Liver (tissue), 9 donors: Measurements from ENCODE around the gene RPL13A. TPM values are rescaled to one million over a fixed set of nuclear protein-coding genes. Genes with fewer than 3 reads are reported as not detected.

Experiments used
- DNase-seq: peaks from one replicate; pipeline ENCODE4 v3.0.0-alpha.2; 2017; ENCODE audit warnings: low spot score
- H3K27ac ChIP-seq, 2 donors: one replicate each; pipeline ENCODE4 v1.7.0; 2013; ENCODE audit warnings: inconsistent platforms in 2 of 2, low read length in 2 of 2, control low read depth in 1 of 2, low read depth in 1 of 2, mild to moderate bottlenecking in 1 of 2
- H3K27me3 ChIP-seq, 4 donors: one replicate each; pipeline versions ENCODE4 v1.6.1 to v1.7.0; 2013; ENCODE audit warnings: low read length in 3 of 4, inconsistent platforms in 1 of 4, mild to moderate bottlenecking in 1 of 4, moderate library complexity in 1 of 4; ENCODE audit not compliant: control insufficient read depth in 4 of 4, insufficient read depth in 4 of 4
- H3K36me3 ChIP-seq, 4 donors: one replicate each; pipeline versions ENCODE4 v1.6.1 to v1.7.0; 2013; ENCODE audit warnings: low read length in 3 of 4, mild to moderate bottlenecking in 3 of 4, low read depth in 1 of 4, moderate library complexity in 1 of 4; ENCODE audit not compliant: control insufficient read depth in 4 of 4, insufficient read depth in 3 of 4
- H3K4me1 ChIP-seq, 4 donors: one replicate each; pipeline versions ENCODE4 v1.6.1 to v1.7.0; 2013; ENCODE audit warnings: low read length in 3 of 4, mild to moderate bottlenecking in 3 of 4, moderate library complexity in 1 of 4; ENCODE audit not compliant: control insufficient read depth in 4 of 4, insufficient read depth in 4 of 4
- H3K4me3 ChIP-seq, 3 donors: one replicate each; pipeline versions ENCODE4 v1.6.1 to v1.7.0; 2013; ENCODE audit warnings: low read length in 3 of 3, control low read depth in 1 of 3, low read depth in 1 of 3, mild to moderate bottlenecking in 1 of 3
- H3K9ac ChIP-seq, 2 donors: one replicate each; pipeline ENCODE4 v1.7.0; 2013; ENCODE audit warnings: low read length in 2 of 2, mild to moderate bottlenecking in 2 of 2, moderate library complexity in 2 of 2, control low read depth in 1 of 2, low read depth in 1 of 2
- H3K9me3 ChIP-seq, 4 donors: one replicate each; pipeline versions ENCODE4 v1.6.1 to v1.7.0; 2013; ENCODE audit warnings: low read length in 3 of 4; ENCODE audit not compliant: control insufficient read depth in 4 of 4
- ATF3 ChIP-seq: IDR thresholded peaks from 2 replicates; pipeline ENCODE4 v1.6.1; 2016; ENCODE audit warnings: antibody characterized with exemption
- EGR1 ChIP-seq, 2 donors: IDR thresholded peaks; 2 replicates each; pipeline ENCODE4 v1.6.1; 2016 to 2018; ENCODE audit warnings: antibody characterized with exemption in 2 of 2, low read depth in 2 of 2
- FOXA1 ChIP-seq: IDR thresholded peaks from 2 replicates; pipeline ENCODE4 v1.6.1; 2016; ENCODE audit warnings: antibody characterized with exemption
- FOXA2 ChIP-seq: IDR thresholded peaks from 2 replicates; pipeline ENCODE4 v1.6.1; 2016; ENCODE audit warnings: antibody characterized with exemption
- GABPA ChIP-seq, 2 donors: IDR thresholded peaks in 1 of 2; conservative IDR thresholded peaks in 1 of 2; 2 replicates each; pipeline ENCODE4 v1.6.1; 2016; ENCODE audit warnings: antibody characterized with exemption in 2 of 2, mild to moderate bottlenecking in 1 of 2, moderate library complexity in 1 of 2
- HNF4A ChIP-seq, 2 donors: conservative IDR thresholded peaks; 2 replicates each; pipeline ENCODE4 v1.6.1; 2016; ENCODE audit warnings: antibody characterized with exemption in 2 of 2, mild to moderate bottlenecking in 2 of 2
- HNF4G ChIP-seq: IDR thresholded peaks from 2 replicates; pipeline ENCODE4 v1.6.1; 2016; ENCODE audit warnings: antibody characterized with exemption
- JUND ChIP-seq, 2 donors: IDR thresholded peaks; 2 replicates each; pipeline ENCODE4 v1.6.1; 2016; ENCODE audit warnings: antibody characterized with exemption in 2 of 2
- MAX ChIP-seq: IDR thresholded peaks from 2 replicates; pipeline ENCODE4 v1.6.1; 2016; ENCODE audit warnings: antibody characterized with exemption
- NR2F2 ChIP-seq: IDR thresholded peaks from 2 replicates; pipeline ENCODE4 v1.6.1; 2016; ENCODE audit warnings: antibody characterized with exemption
- RAD21 ChIP-seq, 2 donors: IDR thresholded peaks; 2 replicates each; pipeline ENCODE4 v1.6.1; 2016; ENCODE audit warnings: antibody characterized with exemption in 2 of 2, mild to moderate bottlenecking in 2 of 2
- RXRA ChIP-seq, 2 donors: IDR thresholded peaks; 2 replicates each; pipeline ENCODE4 v1.6.1; 2017 to 2018; ENCODE audit warnings: antibody characterized with exemption in 2 of 2, mild to moderate bottlenecking in 1 of 2
- SP1 ChIP-seq: IDR thresholded peaks from 2 replicates; pipeline ENCODE4 v1.6.1; 2018; ENCODE audit warnings: antibody characterized with exemption, mild to moderate bottlenecking
- TAF1 ChIP-seq: conservative IDR thresholded peaks from 2 replicates; pipeline ENCODE4 v1.6.1; 2016; ENCODE audit warnings: antibody characterized with exemption, mild to moderate bottlenecking
- YY1 ChIP-seq: IDR thresholded peaks from 2 replicates; pipeline ENCODE4 v1.6.1; 2016; ENCODE audit warnings: antibody characterized with exemption, mild to moderate bottlenecking
- ZBTB33 ChIP-seq: IDR thresholded peaks from 2 replicates; pipeline ENCODE4 v1.6.1; 2016; ENCODE audit warnings: antibody characterized with exemption
- WGBS: extraction: QIAGEN DNeasy Blood & Tissue Kit; methylation state at CpG from one replicate; pipeline ENCODE4 v1.1.7; 2013; 5-methylcytosine and 5-hydroxymethylcytosine counted together
- polyA plus RNA-seq, 2 donors: library from polyadenylated mRNA; stranded (reverse) in 1 of 2; unstranded in 1 of 2; fragments of 200-250 nt in 1 of 2; fragments of >200 nt in 1 of 2; fragmentation: Nextera tagmentation in 1 of 2; extraction: Ambion mirVana in 1 of 2; gene quantifications; one replicate each; pipeline versions ENCODE4 v1.2.1 to v1.2.3, GENCODE V29; 2013 to 2015
- total RNA-seq, 2 donors: library from RNA; depleted of rRNA; stranded (reverse); fragments of >200 nt; gene quantifications; one replicate each; pipeline ENCODE4 v1.2.3, GENCODE V29; 2014
- TF ChIP-seq, protein P1 (sequence below): fragments of 150-350 bp; IDR thresholded peaks from 2 replicates; pipeline ENCODE4 v1.5.1; 2017; ENCODE audit warnings: improper control_type of control experiment, low read depth, low read length; ENCODE audit not compliant: missing input control
- TF ChIP-seq, protein P2 (sequence below): IDR thresholded peaks from 2 replicates; pipeline ENCODE4 v1.6.1; 2016; ENCODE audit warnings: antibody characterized with exemption, mild to moderate bottlenecking
- donor health status: healthy.
- donor health status: healthy.
- donor health status: healthy.
- donor health status: healthy.
- donor health status: healthy.

Gene RPL13A
- total and polyA plus RNA-seq, 4 donors = 444 to 1,553 (median 746) TPM

DNA sequence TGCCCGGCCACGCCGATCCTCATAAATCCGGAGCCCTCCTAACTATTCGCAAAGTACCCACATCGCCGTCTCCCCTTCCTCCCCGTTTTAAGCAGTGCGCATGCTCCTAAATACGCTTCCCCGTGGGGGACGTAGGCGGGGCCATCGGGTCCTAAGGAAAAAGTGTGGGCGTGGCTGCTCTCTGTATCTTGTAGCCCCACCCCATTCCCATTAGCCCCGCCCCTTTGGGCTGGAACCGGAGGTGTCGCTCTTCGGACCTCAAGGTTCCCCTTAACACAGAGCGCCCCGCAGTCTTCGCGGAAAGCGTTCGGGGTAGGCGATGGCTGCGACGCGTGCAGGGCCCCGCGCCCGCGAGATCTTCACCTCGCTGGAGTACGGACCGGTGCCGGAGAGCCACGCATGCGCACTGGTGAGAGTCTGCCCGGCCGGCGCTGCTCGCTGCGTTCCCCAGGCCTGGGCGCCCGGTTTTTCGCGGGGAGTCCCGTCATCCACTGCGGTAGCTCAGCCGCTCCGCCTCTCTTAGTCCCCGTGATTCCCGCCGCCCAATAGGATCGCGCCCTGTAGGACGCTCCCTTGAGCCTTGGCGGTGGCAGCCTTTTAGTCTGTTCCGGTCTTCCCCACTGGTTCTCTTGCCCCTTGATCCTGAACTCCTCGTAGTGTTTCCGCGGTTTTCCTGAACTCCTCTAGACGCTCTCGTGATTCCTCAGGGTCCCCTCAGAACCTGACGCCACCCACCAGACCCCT is 34.2 kb upstream of the RPL13A start, which contains the start of gene ALDH16A1:
ALDH16A1 (plus strand) TSS at position 213 of the 744 bp plus-strand sequence; CDS start at position 320, 107 bp downstream.
- under 1% methylated on average over 66 of the region's 66 CpGs for WGBS

More for the DNA sequence above, 34.2 kb upstream of the RPL13A start, which contains the start of gene ALDH16A1:
- H3K27ac ChIP-seq = peak within 1 kb of the TSS; percentile 90 to 95
- peak within 1 kb of the TSS; percentile 53 to 78 (median 75) for H3K4me3 ChIP-seq
- H3K27me3 ChIP-seq = no peaks in the 10 kb centered on the region
- TF ChIP-seq FOXA2 (no peak), RXRA (IDR thresholded peaks at IDR 0.05) (no peak), NR2F2 (peak; percentile 31), YY1 (peak; percentile 74), HNF4A (conservative IDR thresholded peaks at IDR 0.05) (peak in 1 of 2 donors; percentile 26), JUND (IDR thresholded peaks at IDR 0.05) (no peak), TAF1 (peak; percentile 88), ZBTB33 (peak; percentile 90), ATF3 (no peak), HNF4G (no peak), SP1 (peak; percentile 68), RAD21 (IDR thresholded peaks at IDR 0.05) (no peak), MAX (peak; percentile 18), EGR1 (IDR thresholded peaks at IDR 0.05; ENCODE audit: low read depth in 2 of 2) (peak in 1 of 2 donors; percentile 33), GABPA (IDR thresholded peaks at IDR 0.05 in 1 of 2, conservative IDR thresholded peaks at IDR 0.05 in 1 of 2) (peak; percentile 35 to 81), FOXA1 (no peak)
- TF ChIP-seq, protein P1, sequence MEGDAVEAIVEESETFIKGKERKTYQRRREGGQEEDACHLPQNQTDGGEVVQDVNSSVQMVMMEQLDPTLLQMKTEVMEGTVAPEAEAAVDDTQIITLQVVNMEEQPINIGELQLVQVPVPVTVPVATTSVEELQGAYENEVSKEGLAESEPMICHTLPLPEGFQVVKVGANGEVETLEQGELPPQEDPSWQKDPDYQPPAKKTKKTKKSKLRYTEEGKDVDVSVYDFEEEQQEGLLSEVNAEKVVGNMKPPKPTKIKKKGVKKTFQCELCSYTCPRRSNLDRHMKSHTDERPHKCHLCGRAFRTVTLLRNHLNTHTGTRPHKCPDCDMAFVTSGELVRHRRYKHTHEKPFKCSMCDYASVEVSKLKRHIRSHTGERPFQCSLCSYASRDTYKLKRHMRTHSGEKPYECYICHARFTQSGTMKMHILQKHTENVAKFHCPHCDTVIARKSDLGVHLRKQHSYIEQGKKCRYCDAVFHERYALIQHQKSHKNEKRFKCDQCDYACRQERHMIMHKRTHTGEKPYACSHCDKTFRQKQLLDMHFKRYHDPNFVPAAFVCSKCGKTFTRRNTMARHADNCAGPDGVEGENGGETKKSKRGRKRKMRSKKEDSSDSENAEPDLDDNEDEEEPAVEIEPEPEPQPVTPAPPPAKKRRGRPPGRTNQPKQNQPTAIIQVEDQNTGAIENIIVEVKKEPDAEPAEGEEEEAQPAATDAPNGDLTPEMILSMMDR = no peak
- TF ChIP-seq, protein P2, sequence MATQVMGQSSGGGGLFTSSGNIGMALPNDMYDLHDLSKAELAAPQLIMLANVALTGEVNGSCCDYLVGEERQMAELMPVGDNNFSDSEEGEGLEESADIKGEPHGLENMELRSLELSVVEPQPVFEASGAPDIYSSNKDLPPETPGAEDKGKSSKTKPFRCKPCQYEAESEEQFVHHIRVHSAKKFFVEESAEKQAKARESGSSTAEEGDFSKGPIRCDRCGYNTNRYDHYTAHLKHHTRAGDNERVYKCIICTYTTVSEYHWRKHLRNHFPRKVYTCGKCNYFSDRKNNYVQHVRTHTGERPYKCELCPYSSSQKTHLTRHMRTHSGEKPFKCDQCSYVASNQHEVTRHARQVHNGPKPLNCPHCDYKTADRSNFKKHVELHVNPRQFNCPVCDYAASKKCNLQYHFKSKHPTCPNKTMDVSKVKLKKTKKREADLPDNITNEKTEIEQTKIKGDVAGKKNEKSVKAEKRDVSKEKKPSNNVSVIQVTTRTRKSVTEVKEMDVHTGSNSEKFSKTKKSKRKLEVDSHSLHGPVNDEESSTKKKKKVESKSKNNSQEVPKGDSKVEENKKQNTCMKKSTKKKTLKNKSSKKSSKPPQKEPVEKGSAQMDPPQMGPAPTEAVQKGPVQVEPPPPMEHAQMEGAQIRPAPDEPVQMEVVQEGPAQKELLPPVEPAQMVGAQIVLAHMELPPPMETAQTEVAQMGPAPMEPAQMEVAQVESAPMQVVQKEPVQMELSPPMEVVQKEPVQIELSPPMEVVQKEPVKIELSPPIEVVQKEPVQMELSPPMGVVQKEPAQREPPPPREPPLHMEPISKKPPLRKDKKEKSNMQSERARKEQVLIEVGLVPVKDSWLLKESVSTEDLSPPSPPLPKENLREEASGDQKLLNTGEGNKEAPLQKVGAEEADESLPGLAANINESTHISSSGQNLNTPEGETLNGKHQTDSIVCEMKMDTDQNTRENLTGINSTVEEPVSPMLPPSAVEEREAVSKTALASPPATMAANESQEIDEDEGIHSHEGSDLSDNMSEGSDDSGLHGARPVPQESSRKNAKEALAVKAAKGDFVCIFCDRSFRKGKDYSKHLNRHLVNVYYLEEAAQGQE = peak; percentile 84
- no peaks in the 10 kb centered on the region for H3K9me3 ChIP-seq
- peak; percentile 99 for DNase-seq
- peaks cover 0 to 22% (median 10%) of the 10 kb centered on the region in 4 donors for H3K4me1 ChIP-seq
- H3K36me3 ChIP-seq = peaks cover 0 to 5% (median 2%) of the 10 kb centered on the region in 4 donors
- peak within 1 kb of the TSS; percentile 67 to 80 for H3K9ac ChIP-seq
